Erythroblast (primary cell): ENCODE results near the gene COX11.
A peak's percentile ranks its signal among the peaks of the same experiment; 100 is the strongest.

Experiments
- DNase-seq, 2 experiments: peaks; one replicate each; lab custom pipeline; 2025; lab: John Stamatoyannopoulos, UW
- GATA1 ChIP-seq: IDR thresholded peaks from 2 replicates; pipeline ENCODE4 v1.6.1; 2011; ENCODE audit warnings: low read depth, mild to moderate bottlenecking, control low read depth, low read length, moderate library complexity
- POLR2A ChIP-seq: IDR thresholded peaks from 2 replicates; pipeline ENCODE4 v1.6.1; 2011; ENCODE audit warnings: mild to moderate bottlenecking, low read length

COX11 gene

GRCh38 chr17:54945231-54945630 is 23.2 kb downstream of the COX11 start:
- TF ChIP-seq GATA1 (no peak), POLR2A (no peak)
- no peak for DNase-seq

GRCh38 chr17:54944796-54945195 is 23.7 kb downstream of the COX11 start:
- DNase-seq: peak in 1 of 2 experiments; percentile 7
- no peak for TF ChIP-seq GATA1
- no peak for TF ChIP-seq POLR2A

GRCh38 chr17:54941285-54941684 is 27.2 kb downstream of the COX11 start:
- DNase-seq: no peak
- TF ChIP-seq GATA1 (no peak), POLR2A (no peak)

GRCh38 chr17:54937426-54937825 is 31.0 kb downstream of the COX11 start:
- no peak for DNase-seq
- TF ChIP-seq POLR2A (no peak), GATA1 (no peak)

- TF ChIP-seq POLR2A (no peak), GATA1 (no peak)
- no peak for DNase-seq
These were observed 31.4 kb downstream of the COX11 start for GRCh38 chr17:54937018-54937417.

- no peak for DNase-seq
- TF ChIP-seq GATA1: no peak
- no peak for TF ChIP-seq POLR2A
These were observed 33.0 kb downstream of the COX11 start for GRCh38 chr17:54935471-54935870.

- DNase-seq: peak; percentile 1 to 31
- TF ChIP-seq POLR2A (no peak), GATA1 (no peak)
These were observed 34.5 kb downstream of the COX11 start for GRCh38 chr17:54933921-54934320.

- DNase-seq: no peak
- TF ChIP-seq GATA1 (no peak), POLR2A (no peak)
These were observed 35.7 kb downstream of the COX11 start for GRCh38 chr17:54932711-54933110.

GRCh38 chr17:54927525-54927924 is 40.9 kb downstream of the COX11 start:
- no peak for DNase-seq
- TF ChIP-seq GATA1 (no peak), POLR2A (no peak)

- DNase-seq: no peak
- TF ChIP-seq POLR2A: no peak
- no peak for TF ChIP-seq GATA1
These were observed 44.0 kb downstream of the COX11 start for GRCh38 chr17:54924405-54924804.

GRCh38 chr17:54920819-54921218 is 47.6 kb downstream of the COX11 start:
- TF ChIP-seq GATA1: no peak
- TF ChIP-seq POLR2A: no peak
- no peak for DNase-seq

GRCh38 chr17:54919425-54919824 is 49.0 kb downstream of the COX11 start:
- no peak for DNase-seq
- no peak for TF ChIP-seq GATA1
- TF ChIP-seq POLR2A: no peak

- no peak for TF ChIP-seq GATA1
- TF ChIP-seq POLR2A: no peak
- no peak for DNase-seq
These were observed 51.7 kb downstream of the COX11 start for GRCh38 chr17:54916721-54917120.
